Esophagus muscularis mucosa (tissue), 3 donors: ENCODE measurements around the gene HSPA12B.

Source experiments
- CTCF ChIP-seq, 3 experiments: fragments of 200-600 bp in 2 of 3; fragments of 450-650 bp in 1 of 3; sonication (generic) in 2 of 3; IDR thresholded peaks; one replicate each; pipeline ENCODE4 v1.5.1; 2017 to 2019; ENCODE audit warnings: antibody characterized with exemption in 3 of 3, mild to moderate bottlenecking in 2 of 3, moderate library complexity in 1 of 3
- POLR2A ChIP-seq: fragments of 450-650 bp; IDR thresholded peaks from one replicate; pipeline ENCODE4 v1.6.1; 2017; ENCODE audit warnings: antibody characterized with exemption, moderate library complexity, mild to moderate bottlenecking, low read depth
- POLR2AphosphoS5 ChIP-seq, 2 donors: sonication (generic); formaldehyde crosslinking; IDR thresholded peaks; one replicate each; pipeline ENCODE4 v1.6.1; 2017; ENCODE audit warnings: antibody characterized with exemption in 2 of 2

GRCh38 chr20:3784863-3785239 lies 52.4 kb downstream of the HSPA12B start:
- TF ChIP-seq POLR2AphosphoS5 (IDR thresholded peaks at IDR 0.05) (no peak), POLR2A (no peak), CTCF (IDR thresholded peaks at IDR 0.05) (no peak)
